ENCODE results near the gene ADD2.

The ADD2 gene

GRCh38 chr2:70717431-70718038 is 50.5 kb downstream of the ADD2 start:
- no peak overlapping the region for H3K27ac ChIP-seq (ENCODE audit: low read depth, low read length)
- H3F3A ChIP-seq (ENCODE audit: control insufficient read depth, insufficient read depth) = no peaks in the 10 kb centered on the region
- no peaks in the 10 kb centered on the region for H3K36me3 ChIP-seq (ENCODE audit: control insufficient read depth, low read length)
- H3K79me2 ChIP-seq (ENCODE audit: control insufficient read depth, low read length) = no peaks in the 10 kb centered on the region
- no peaks in the 10 kb centered on the region for H3K4me1 ChIP-seq (ENCODE audit: control insufficient read depth, low read length)
- TF ChIP-seq CTCF (IDR thresholded peaks at IDR 0.05; ENCODE audit: low read depth, low read length, poor library complexity, severe bottlenecking) (no peak), EZH2phosphoT487 (IDR thresholded peaks at IDR 0.05; ENCODE audit: borderline replicate concordance, low read length) (no peak)
- no peak overlapping the region for H3K4me3 ChIP-seq (ENCODE audit: low read length)
- no peaks in the 10 kb centered on the region for H3K9me2 ChIP-seq (replicated peaks; ENCODE audit: control insufficient read depth, low read length)
- H3K9me3 ChIP-seq (ENCODE audit: control insufficient read depth, insufficient read depth, low read length) = no peaks in the 10 kb centered on the region
- H3K4me2 ChIP-seq (ENCODE audit: low read length) = no peak overlapping the region
- H3K27me3 ChIP-seq (ENCODE audit: control insufficient read depth, low read length) = no peaks in the 10 kb centered on the region
- no peaks in the 10 kb centered on the region for H4K20me1 ChIP-seq (ENCODE audit: control insufficient read depth, insufficient read depth, low read depth, low read length)

DNA sequence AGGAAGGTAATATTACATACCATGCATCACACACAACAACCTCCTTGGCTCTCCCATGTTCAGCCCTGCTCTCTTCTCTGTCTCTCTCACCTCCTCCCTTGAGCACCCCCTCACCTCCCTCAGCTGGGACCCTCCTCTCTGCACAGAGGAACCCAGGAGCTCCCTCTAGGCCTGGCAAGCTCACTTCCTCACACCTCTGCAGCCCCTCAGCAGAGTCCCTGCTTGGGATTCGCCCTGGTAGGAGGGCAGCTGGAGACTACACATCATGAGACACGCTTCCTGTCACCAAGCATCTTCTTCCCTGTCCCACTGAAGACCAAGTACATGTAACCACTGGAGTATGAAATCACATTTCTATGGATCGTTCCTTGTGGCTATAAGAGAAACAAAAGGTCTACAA is 51.0 kb downstream of the ADD2 start:
- Histone ChIP-seq H4K20me1 (ENCODE audit: control insufficient read depth, insufficient read depth, low read depth, low read length) (no peaks in the 10 kb centered on the region), H3K36me3 (ENCODE audit: control insufficient read depth, low read length) (no peaks in the 10 kb centered on the region), H3F3A (ENCODE audit: control insufficient read depth, insufficient read depth) (no peaks in the 10 kb centered on the region), H3K27ac (ENCODE audit: low read depth, low read length) (no peak overlapping the region), H3K9me3 (ENCODE audit: control insufficient read depth, insufficient read depth, low read length) (no peaks in the 10 kb centered on the region), H3K9me2 (replicated peaks; ENCODE audit: control insufficient read depth, low read length) (no peaks in the 10 kb centered on the region), H3K4me2 (ENCODE audit: low read length) (no peak overlapping the region), H3K79me2 (ENCODE audit: control insufficient read depth, low read length) (no peaks in the 10 kb centered on the region), H3K4me1 (ENCODE audit: control insufficient read depth, low read length) (no peaks in the 10 kb centered on the region), H3K27me3 (ENCODE audit: control insufficient read depth, low read length) (no peaks in the 10 kb centered on the region), H3K4me3 (ENCODE audit: low read length) (no peak overlapping the region)
- TF ChIP-seq EZH2phosphoT487 (IDR thresholded peaks at IDR 0.05; ENCODE audit: borderline replicate concordance, low read length) = no peak
- TF ChIP-seq CTCF (IDR thresholded peaks at IDR 0.05; ENCODE audit: low read depth, low read length, poor library complexity, severe bottlenecking) = no peak

DNA sequence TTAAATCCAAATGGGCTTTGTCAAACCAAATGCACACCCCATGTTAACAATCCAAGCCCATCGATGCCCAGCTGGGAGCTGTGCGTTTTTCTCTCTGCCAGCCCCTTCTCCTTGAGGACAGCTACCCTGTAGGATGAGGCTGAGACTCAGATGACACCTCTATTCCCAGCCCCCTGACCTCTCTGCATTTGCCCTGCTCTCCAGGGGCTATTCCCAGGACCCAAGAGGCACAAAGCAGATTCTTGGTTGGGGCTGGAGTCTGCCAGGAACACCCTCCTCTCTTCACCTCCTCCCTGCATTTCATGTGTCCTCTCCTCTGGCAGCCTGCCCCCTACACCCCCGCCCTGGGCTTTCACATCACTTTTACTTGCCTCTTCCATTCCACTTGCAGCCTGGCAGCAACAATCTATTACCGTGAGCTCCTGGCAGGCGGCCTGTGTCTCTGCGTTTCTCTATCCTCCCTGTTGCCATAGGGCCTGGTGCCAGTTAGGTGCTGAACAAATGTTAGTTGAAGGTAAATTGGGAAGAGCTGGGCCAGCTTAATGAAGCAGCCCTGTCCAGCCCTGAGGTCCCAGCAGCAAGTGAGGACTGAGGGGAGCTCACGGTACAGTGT is 51.8 kb downstream of the ADD2 start:
- Histone ChIP-seq H4K20me1 (ENCODE audit: control insufficient read depth, insufficient read depth, low read depth, low read length) (no peaks in the 10 kb centered on the region), H3K36me3 (ENCODE audit: control insufficient read depth, low read length) (no peaks in the 10 kb centered on the region), H3K4me2 (ENCODE audit: low read length) (no peak overlapping the region), H3K9me2 (replicated peaks; ENCODE audit: control insufficient read depth, low read length) (no peaks in the 10 kb centered on the region), H3K27ac (ENCODE audit: low read depth, low read length) (no peak overlapping the region), H3K27me3 (ENCODE audit: control insufficient read depth, low read length) (no peaks in the 10 kb centered on the region), H3K4me3 (ENCODE audit: low read length) (no peak overlapping the region), H3F3A (ENCODE audit: control insufficient read depth, insufficient read depth) (no peaks in the 10 kb centered on the region), H3K79me2 (ENCODE audit: control insufficient read depth, low read length) (no peaks in the 10 kb centered on the region), H3K4me1 (ENCODE audit: control insufficient read depth, low read length) (no peaks in the 10 kb centered on the region), H3K9me3 (ENCODE audit: control insufficient read depth, insufficient read depth, low read length) (no peaks in the 10 kb centered on the region)
- TF ChIP-seq CTCF (IDR thresholded peaks at IDR 0.05; ENCODE audit: low read depth, low read length, poor library complexity, severe bottlenecking) = no peak
- TF ChIP-seq EZH2phosphoT487 (IDR thresholded peaks at IDR 0.05; ENCODE audit: borderline replicate concordance, low read length) = no peak

All from DOHH2 (cell line).